C4-2B (cell line): Measurements from ENCODE around the gene EEPD1.

ENCODE experiments used
- CTCF ChIP-seq: fragments of 450-650 bp; conservative IDR thresholded peaks from 2 replicates; pipeline ENCODE4 v1.5.1; 2017; ENCODE audit warnings: mild to moderate bottlenecking
- ZFX ChIP-seq: fragments of 450-650 bp; IDR thresholded peaks from 2 replicates; pipeline ENCODE4 v1.6.1; 2017

GRCh38 chr7:36203071-36203790, 50.2 kb downstream of the EEPD1 start:
- no peak for TF ChIP-seq CTCF
- no peak for TF ChIP-seq ZFX
